Thyroid gland (tissue), 4 donors: ENCODE measurements around the gene C1orf94. TPM values are rescaled to one million over a fixed set of nuclear protein-coding genes. Genes with fewer than 3 reads are reported as not detected.

ENCODE experiments used
- DNase-seq, 2 donors: peaks; one replicate each; pipeline ENCODE4 v3.0.0-alpha.2; 2019
- H3K27ac ChIP-seq, 3 donors: fragments of 200-600 bp; sonication (generic); 1 replicate in 2 of 3; 2 replicates in 1 of 3; pipeline ENCODE4 v1.5.1; 2016 to 2019; ENCODE audit warnings: mild to moderate bottlenecking in 1 of 3, moderate library complexity in 1 of 3
- H3K27me3 ChIP-seq: fragments of 200-600 bp; sonication (generic); one replicate; pipeline ENCODE4 v1.5.1; 2019
- H3K36me3 ChIP-seq, 2 donors: fragments of 200-600 bp; sonication (generic); one replicate each; pipeline ENCODE4 v1.5.1; 2016 to 2019
- H3K4me1 ChIP-seq, 2 donors: fragments of 200-600 bp; sonication (generic); one replicate each; pipeline ENCODE4 v1.5.1; 2017 to 2019
- H3K4me3 ChIP-seq, 3 donors: fragments of 200-600 bp; sonication (generic); replicated peaks in 1 of 3; 1 replicate in 2 of 3; 2 replicates in 1 of 3; pipeline ENCODE4 v1.5.1; 2016; ENCODE audit warnings: mild to moderate bottlenecking in 1 of 3
- H3K9me3 ChIP-seq: fragments of 200-600 bp; sonication (generic); one replicate; pipeline ENCODE4 v1.5.1; 2017
- CTCF ChIP-seq, 6 experiments: fragments of 200-600 bp in 3 of 6; fragments of 450-650 bp in 3 of 6; sonication (generic) in 3 of 6; IDR thresholded peaks; one replicate each; pipeline ENCODE4 v1.5.1; 2016 to 2019; ENCODE audit warnings: antibody characterized with exemption in 6 of 6, mild to moderate bottlenecking in 2 of 6, inconsistent platforms in 1 of 6, moderate library complexity in 1 of 6
- POLR2A ChIP-seq, 2 donors: fragments of 450-650 bp; IDR thresholded peaks; one replicate each; pipeline ENCODE4 v1.6.1; 2017; ENCODE audit warnings: antibody characterized with exemption in 2 of 2, mild to moderate bottlenecking in 2 of 2, moderate library complexity in 1 of 2
- WGBS, 2 donors: methylation state at CpG; one replicate each; pipeline ENCODE4 v1.1.5; 2017; 5-methylcytosine and 5-hydroxymethylcytosine counted together
- intact Hi-C: fragments of 100-400 bp; cut with DNase I; formaldehyde crosslinking; loops from one replicate; pipeline ENCODE4 v1.15.1; 2023
- total RNA-seq, 4 donors: library from RNA; depleted of rRNA; stranded (reverse); fragments of >200 nt; gene quantifications; one replicate each; pipeline ENCODE4 v1.2.3, GENCODE V29; 2016

Gene C1orf94
- total RNA-seq, 4 donors from 2014 or later: not detected

GRCh38 chr1:34245967-34246366, 69.3 kb downstream of the C1orf94 start:
- Histone ChIP-seq H3K36me3 (no peaks in the 10 kb centered on the region), H3K9me3 (no peaks in the 10 kb centered on the region), H3K4me3 (no peak overlapping the region), H3K27ac (no peak overlapping the region), H3K27me3 (no peaks in the 10 kb centered on the region), H3K4me1 (no peaks in the 10 kb centered on the region)
- 73 to 82% methylated on average over 4 of the region's 4 CpGs for WGBS, 2 donors
- DNase-seq: no peak
- no peak for TF ChIP-seq CTCF (IDR thresholded peaks at IDR 0.05)
- TF ChIP-seq POLR2A (IDR thresholded peaks at IDR 0.05): no peak
- intact Hi-C loops: no loop called here

GRCh38 chr1:34250342-34250741, 73.6 kb downstream of the C1orf94 start:
- intact Hi-C loops: no loop called here
- WGBS, 2 donors: 51 to 57% methylated on average over 3 of the region's 3 CpGs
- no peak for DNase-seq

GRCh38 chr1:34262023-34262853, 85.5 kb downstream of the C1orf94 start:
- H3K36me3 ChIP-seq: no peaks in the 10 kb centered on the region
- WGBS, 2 donors: 83 to 87% methylated on average over 16 of the region's 16 CpGs
- intact Hi-C loops: no loop called here

More at GRCh38 chr1:34250342-34250741, 73.6 kb downstream of the C1orf94 start:
- H3K4me3 ChIP-seq: no peak overlapping the region
- H3K36me3 ChIP-seq: no peaks in the 10 kb centered on the region
- no peak for TF ChIP-seq POLR2A (IDR thresholded peaks at IDR 0.05)
- TF ChIP-seq CTCF (IDR thresholded peaks at IDR 0.05): no peak
- no peaks in the 10 kb centered on the region for H3K9me3 ChIP-seq
- H3K4me1 ChIP-seq: no peaks in the 10 kb centered on the region
- no peaks in the 10 kb centered on the region for H3K27me3 ChIP-seq
- H3K27ac ChIP-seq: no peak overlapping the region

GRCh38 chr1:34262921-34263320, 86.2 kb downstream of the C1orf94 start:
- WGBS, 2 donors: 76 to 77% methylated on average over 7 of the region's 7 CpGs
- H3K27me3 ChIP-seq: no peaks in the 10 kb centered on the region

More at GRCh38 chr1:34262023-34262853, 85.5 kb downstream of the C1orf94 start:
- TF ChIP-seq CTCF (IDR thresholded peaks at IDR 0.05) (no peak), POLR2A (IDR thresholded peaks at IDR 0.05) (no peak)
- Histone ChIP-seq H3K27me3 (no peaks in the 10 kb centered on the region), H3K4me1 (no peaks in the 10 kb centered on the region), H3K9me3 (no peaks in the 10 kb centered on the region), H3K4me3 (no peak overlapping the region), H3K27ac (no peak overlapping the region)
- no peak for DNase-seq

More at GRCh38 chr1:34262921-34263320, 86.2 kb downstream of the C1orf94 start:
- no peak for DNase-seq
- H3K9me3 ChIP-seq: no peaks in the 10 kb centered on the region
- no peak overlapping the region for H3K27ac ChIP-seq
- TF ChIP-seq POLR2A (IDR thresholded peaks at IDR 0.05) (no peak), CTCF (IDR thresholded peaks at IDR 0.05) (no peak)
- intact Hi-C loops: no loop called here
- H3K36me3 ChIP-seq: no peaks in the 10 kb centered on the region
- H3K4me1 ChIP-seq: no peaks in the 10 kb centered on the region
- no peak overlapping the region for H3K4me3 ChIP-seq
